GM12878 (cell line): ENCODE results near the gene EEPD1. TPM values are rescaled to one million over a fixed set of nuclear protein-coding genes. Genes with fewer than 3 reads are reported as not detected.

Experiments
- ATAC-seq: fragments of 200-7000 bp; cut with Tn5 transposase; 3 replicates; pipeline ENCODE4 v1.9.1; 2020; ENCODE audit warnings: mild to moderate bottlenecking, moderate library complexity
- BruUV-seq: library from RNA; stranded (reverse); fragments of 400-500 nt; replicated peaks from 2 replicates; lab custom pipeline; 2021; lab: Mats Ljungman, UMichigan
- CTCF ChIA-PET: fragments of 300-600 bp; sonication (Branson Sonifier 250); formaldehyde crosslinking; extraction: SDS; loops from one replicate; lab custom pipeline; 2021; ENCODE audit warnings: inconsistent platforms; lab: Yijun Ruan, JAX
- POLR2A ChIA-PET: fragments of 350-600 bp; formaldehyde crosslinking; extraction: SDS; loops from one replicate; lab custom pipeline; 2021; ENCODE audit warnings: inconsistent platforms; lab: Charles Lee
- RAD21 ChIA-PET: fragments of 300-600 bp; sonication (Branson Sonifier 250); formaldehyde crosslinking; loops from one replicate; lab custom pipeline; 2023; ENCODE audit warnings: antibody characterized with exemption; ENCODE audit not compliant: unreplicated experiment; lab: Charles Lee
- SMC1A ChIA-PET: fragments of 300-600 bp; sonication (Branson Sonifier 250); formaldehyde crosslinking; loops from one replicate; lab custom pipeline; 2023; ENCODE audit not compliant: unreplicated experiment, uncharacterized antibody; lab: Charles Lee
- DNase-seq: peaks from one replicate; pipeline ENCODE4 v3.0.0-alpha.2; 2011; ENCODE audit warnings: low read depth, low spot score
- FAIRE-seq: peaks from 3 replicates; lab custom pipeline; 2011; peaks lifted over from hg19 to GRCh38; lab: Jason Lieb, UNC
- H2AFZ ChIP-seq: 2 replicates; pipeline ENCODE4 v1.6.0; 2011; ENCODE audit warnings: low read depth, low read length, control low read depth; ENCODE audit not compliant: control insufficient read depth
- H3K27ac ChIP-seq: 2 replicates; pipeline ENCODE4 v1.5.1; 2011; ENCODE audit warnings: control low read depth; ENCODE audit not compliant: control insufficient read depth, insufficient read depth
- H3K27me3 ChIP-seq, 2 experiments: replicated peaks in 1 of 2; 2 replicates each; pipeline versions ENCODE4 v1.6.0 to v1.6.1; 2011; ENCODE audit warnings: low read length in 1 of 2; ENCODE audit not compliant: control insufficient read depth in 2 of 2, insufficient read depth in 2 of 2
- H3K36me3 ChIP-seq, 2 experiments: 2 replicates each; pipeline ENCODE4 v1.5.1; 2011; ENCODE audit warnings: low read length in 1 of 2; ENCODE audit not compliant: control insufficient read depth in 2 of 2, insufficient read depth in 2 of 2
- H3K4me1 ChIP-seq: 2 replicates; pipeline ENCODE4 v1.6.1; 2011; ENCODE audit warnings: mild to moderate bottlenecking, low read length, moderate library complexity, mixed read lengths; ENCODE audit not compliant: control insufficient read depth, insufficient read depth
- H3K4me2 ChIP-seq: 2 replicates; pipeline ENCODE4 v1.6.0; 2011; ENCODE audit warnings: control low read depth; ENCODE audit not compliant: control insufficient read depth, insufficient read depth
- H3K4me3 ChIP-seq: fragments of 200-600 bp; sonication (generic); 2 replicates; pipeline ENCODE4 v1.5.1; 2016
- H3K79me2 ChIP-seq: 2 replicates; pipeline ENCODE4 v1.6.0; 2011; ENCODE audit warnings: low read length; ENCODE audit not compliant: control insufficient read depth, insufficient read depth
- H3K9ac ChIP-seq: 2 replicates; pipeline ENCODE4 v1.8.0; 2011; ENCODE audit warnings: low read length, control low read depth, mixed read lengths; ENCODE audit not compliant: control insufficient read depth, insufficient read depth
- H3K9me3 ChIP-seq: replicated peaks from 3 replicates; pipeline ENCODE4 v1.5.1; 2011; ENCODE audit warnings: mild to moderate bottlenecking, low read length; ENCODE audit not compliant: control insufficient read depth, insufficient read depth
- H4K20me1 ChIP-seq: 2 replicates; pipeline ENCODE4 v1.6.0; 2011; ENCODE audit not compliant: control insufficient read depth, insufficient read depth
- CREB1 ChIP-seq: IDR thresholded peaks from 2 replicates; pipeline ENCODE4 v1.6.1; 2012; ENCODE audit warnings: low read depth, mild to moderate bottlenecking, inconsistent platforms
- IKZF1 ChIP-seq: fragments of 450-650 bp; conservative IDR thresholded peaks from 2 replicates; pipeline ENCODE4 v1.6.1; 2017; ENCODE audit warnings: antibody characterized with exemption, mild to moderate bottlenecking
- NBN ChIP-seq: fragments of 450-650 bp; IDR thresholded peaks from 2 replicates; pipeline ENCODE4 v1.6.1; 2016
- NFIC ChIP-seq: IDR thresholded peaks from 2 replicates; pipeline ENCODE4 v1.6.1; 2012; ENCODE audit warnings: low read depth, mild to moderate bottlenecking, inconsistent platforms, low read length, moderate library complexity
- REST ChIP-seq: IDR thresholded peaks from 2 replicates; pipeline ENCODE4 v1.6.1; 2012; ENCODE audit warnings: mild to moderate bottlenecking, low read depth, low read length
- SREBF1 ChIP-seq: IDR thresholded peaks from 2 replicates; pipeline ENCODE4 v1.6.1; 2012; ENCODE audit warnings: mild to moderate bottlenecking, low read length
- ZNF384 ChIP-seq: IDR thresholded peaks from 2 replicates; pipeline ENCODE4 v1.6.1; 2012; ENCODE audit warnings: low read depth, mild to moderate bottlenecking, low read length, improper control_type of control experiment, borderline replicate concordance
- WGBS: methylation state at CpG from one replicate; pipeline ENCODE4 v1.1.6; 2016; ENCODE audit warnings: low lambda C conversion rate; ENCODE audit not compliant: insufficient replicate concordance, insufficient coverage; ENCODE audit errors: missing lambda C conversion rate; 5-methylcytosine and 5-hydroxymethylcytosine counted together
- in situ Hi-C: fragments of 300-500 bp; cut with MboI; formaldehyde crosslinking; loops from 9 replicates; pipeline ENCODE4 v1.14.3; 2018; ENCODE audit warnings: mixed read lengths
- intact Hi-C: fragments of 100-400 bp; cut with micrococcal nuclease; formaldehyde crosslinking; loops from one replicate; pipeline ENCODE4 v1.14.2; 2022; ENCODE audit not compliant: unreplicated experiment
- polyA plus RNA-seq, 11 experiments: library from polyadenylated mRNA; depleted of rRNA in 4 of 11; unstranded in 6 of 11; stranded (reverse) in 5 of 11; fragments of >200 nt; fragmentation: Nextera tagmentation in 4 of 11; fragmentation: Illumina TruSeq in 1 of 11; extraction: Ambion mirVana in 4 of 11; extraction: Trizol in 1 of 11; gene quantifications; 1 replicate in 1 of 11; 2 replicates in 10 of 11; pipeline versions ENCODE4 v1.2.1 to v1.2.3, GENCODE V29; 2011 to 2016; ENCODE audit warnings: inconsistent platforms in 2 of 11, missing spikeins in 2 of 11, low read depth in 1 of 11
- total RNA-seq, 4 experiments: library from RNA; depleted of rRNA in 3 of 4; stranded (reverse); fragments of >200 nt in 3 of 4; fragmentation: Illumina TruSeq in 1 of 4; extraction: Trizol in 1 of 4; gene quantifications; 2 replicates each; pipeline versions ENCODE4 v1.2.1 to v1.2.3, GENCODE V29; 2013 to 2021

The EEPD1 gene
- total and polyA plus RNA-seq, 10 of the 15 experiments (the other 5 are each of a cell fraction or from before 2014, with no cell fraction given), result 0.24 to 2.8 (median 0.86) TPM; not detected in 1

GRCh38 chr7:36272211-36272566, 119.1 kb downstream of the EEPD1 start:
- no peaks in the 10 kb centered on the region for H3K27me3 ChIP-seq
- 38% methylated on average over 2 of the region's 2 CpGs for WGBS
- TF ChIP-seq SREBF1 (no peak), NFIC (no peak), NBN (0 out of 2 replicates have a peak, but pooled peaks have one; percentile 29), ZNF384 (peak; percentile 38; the same call in 1 of the 2 replicates), REST (no peak), CREB1 (no peak), IKZF1 (no peak)
- intact Hi-C loops (no loop called here), in situ Hi-C loops (no loop called here)
- no peaks in the 10 kb centered on the region for H3K9me3 ChIP-seq
- ChIA-PET SMC1A (interaction anchor here (0.6 to 8.7 kb wide), 5 partner anchors 7 to 82 kb away, joined by 4 to 92 read pairs (median 6); no protein-coding TSS in a partner anchor), CTCF (interaction anchor here (1.0 to 3.1 kb wide), 3 partner anchors 8 to 47 kb away, joined by 3 to 18 read pairs (median 3); no protein-coding TSS in a partner anchor), POLR2A (interaction anchor here (1.1 to 1.6 kb wide), 2 partner anchors 9 to 10 kb away, joined by 3 to 5 read pairs; no protein-coding TSS in a partner anchor), RAD21 (interaction anchor here (1.1 to 3.2 kb wide), 4 partner anchors 8 to 20 kb away, joined by 4 to 20 read pairs (median 14); no protein-coding TSS in a partner anchor)
- FAIRE-seq (no peak), DNase-seq (no peak), ATAC-seq (peak; percentile 89)
- no peak overlapping the region for H3K4me3 ChIP-seq
- BruUV-seq, result no TSS peak
- no peaks in the 10 kb centered on the region for H4K20me1 ChIP-seq
- no peaks in the 10 kb centered on the region for H3K36me3 ChIP-seq
- H3K79me2 ChIP-seq, result no peaks in the 10 kb centered on the region
- no peak overlapping the region for H3K27ac ChIP-seq
- H2AFZ ChIP-seq, result no peak overlapping the region
- H3K4me1 ChIP-seq, result no peaks in the 10 kb centered on the region
- no peak overlapping the region for H3K9ac ChIP-seq
- no peak overlapping the region for H3K4me2 ChIP-seq
